Measurements from ENCODE around the gene HSPB2.

DNA sequence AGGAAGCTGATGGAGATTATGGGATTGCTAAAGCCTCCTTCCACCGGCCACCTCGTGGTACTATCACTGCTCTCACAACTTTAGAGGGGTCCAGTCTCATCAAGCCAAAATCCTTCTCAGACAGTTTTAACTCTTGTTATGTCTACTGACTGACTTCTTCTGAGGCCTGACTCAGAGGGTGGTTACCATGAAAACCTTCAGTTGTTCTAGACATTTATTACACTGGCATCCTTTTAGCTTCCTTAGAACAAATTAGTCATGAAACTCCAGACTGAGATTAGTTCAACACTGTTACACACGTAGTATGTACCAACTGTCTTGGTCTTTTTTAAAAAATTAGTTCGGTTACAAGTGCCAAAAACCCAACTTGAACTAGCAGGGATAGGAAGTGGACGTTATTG, 32.1 kb downstream of the HSPB2 start:
- TF ChIP-seq POLR2A (IDR thresholded peaks at IDR 0.05) (no peak), CTCF (IDR thresholded peaks at IDR 0.05) (no peak)

Data from lower leg skin (tissue), 3 donors.